GM19438 (cell line): ENCODE measurements around the gene CLK1.
A peak's percentile ranks its signal among the peaks of the same experiment; 100 is the strongest.
"Not testable (repeated sequence)": the region's sequence is repeated elsewhere in the genome, so short reads cannot be mapped to it uniquely, and the experiment has no call there.

Source experiments
- ATAC-seq: cut with Tn5 transposase; IDR thresholded peaks from one replicate; pipeline ENCODE4 v1.9.1; 2021; ENCODE audit warnings: low read depth; ENCODE audit not compliant: unreplicated experiment

Gene CLK1

GRCh38 chr2:200864176-200865034 is at the start of gene CLK1:
CLK1 (minus strand) TSS chr2:200864658; CDS start chr2:200861862, 2,796 bp downstream.
- peak; percentile 81 for ATAC-seq

- no peak for ATAC-seq
Measured at GRCh38 chr2:200913654-200914053, 49.2 kb upstream of the CLK1 start.

- ATAC-seq: no peak
Measured at GRCh38 chr2:200909958-200910357, 45.5 kb upstream of the CLK1 start.

GRCh38 chr2:200905618-200906296 is 41.3 kb upstream of the CLK1 start:
- no peak for ATAC-seq

- ATAC-seq: peak; percentile 97
Measured at GRCh38 chr2:200901459-200902072, 37.1 kb upstream of the CLK1 start.

GRCh38 chr2:200899482-200899881 is 35.0 kb upstream of the CLK1 start:
- ATAC-seq: no peak

- ATAC-seq: peak; percentile 81
Measured at GRCh38 chr2:200888704-200889625, 24.5 kb upstream of the CLK1 start, which contains the start of the genes NIF3L1 and PPIL3. NIF3L1 (plus strand) TSS chr2:200889371; CDS start chr2:200891944, 2,573 bp downstream. PPIL3 (minus strand) TSS chr2:200889077; CDS start chr2:200887615, 1,462 bp downstream.

GRCh38 chr2:200881715-200882249 is 17.3 kb upstream of the CLK1 start:
- ATAC-seq: not testable (repeated sequence)

GRCh38 chr2:200878289-200878880 is 13.9 kb upstream of the CLK1 start:
- ATAC-seq: no peak

GRCh38 chr2:200877443-200877842 is 13.0 kb upstream of the CLK1 start:
- ATAC-seq: no peak

- ATAC-seq: no peak
Measured at GRCh38 chr2:200873560-200873959, 9.1 kb upstream of the CLK1 start.

GRCh38 chr2:200871151-200871550 is 6.7 kb upstream of the CLK1 start:
- no peak for ATAC-seq

- no peak for ATAC-seq
Measured at GRCh38 chr2:200869014-200869413, 4.6 kb upstream of the CLK1 start.

GRCh38 chr2:200863782-200864175 is 679 bp downstream of the CLK1 start:
- peak; percentile 2 for ATAC-seq

- ATAC-seq: no peak
Measured at GRCh38 chr2:200862532-200863000, 1.9 kb downstream of the CLK1 start.

GRCh38 chr2:200861617-200862155 is 2.8 kb downstream of the CLK1 start:
- no peak for ATAC-seq

GRCh38 chr2:200860092-200860795 is 4.2 kb downstream of the CLK1 start:
- no peak for ATAC-seq

GRCh38 chr2:200856806-200857205 is 7.7 kb downstream of the CLK1 start:
- no peak for ATAC-seq
